H1 (cell line): ENCODE measurements around the gene SLC25A30. TPM values are rescaled to one million over a fixed set of nuclear protein-coding genes. Genes with fewer than 3 reads are reported as not detected.
A peak's percentile ranks its signal among the peaks of the same experiment; 100 is the strongest.
"Not testable (repeated sequence)": the region's sequence is repeated elsewhere in the genome, so short reads cannot be mapped to it uniquely, and the experiment has no call there.

Experiments used
- CTCF ChIA-PET: fragments of 300-600 bp; sonication (Branson Sonifier 250); formaldehyde crosslinking; loops from one replicate; lab custom pipeline; 2021; ENCODE audit not compliant: partially characterized antibody; lab: Charles Lee
- POLR2A ChIA-PET: fragments of 300-600 bp; sonication (Branson Sonifier 250); formaldehyde crosslinking; loops from one replicate; lab custom pipeline; 2021; ENCODE audit warnings: inconsistent platforms; ENCODE audit not compliant: partially characterized antibody; lab: Charles Lee
- DNase-seq, 2 experiments: peaks; one replicate each; pipeline versions ENCODE4 v3.0.0 to v3.0.0-alpha.2; 2010 to 2022; ENCODE audit warnings: low spot score in 2 of 2, low read depth in 1 of 2, mixed read lengths in 1 of 2
- FAIRE-seq: peaks from 2 replicates; lab custom pipeline; 2011; peaks lifted over from hg19 to GRCh38; lab: Jason Lieb, UNC
- H2AFZ ChIP-seq: 2 replicates; pipeline ENCODE4 v1.8.1; 2012; ENCODE audit warnings: low read length, inconsistent platforms
- H2AK5ac ChIP-seq: 2 replicates; pipeline ENCODE4 v1.6.1; 2013; ENCODE audit warnings: low read depth, low read length
- H2BK120ac ChIP-seq: replicated peaks from 2 replicates; pipeline ENCODE3; 2013; ENCODE audit warnings: low read depth, low read length, inconsistent platforms
- H2BK12ac ChIP-seq: 2 replicates; pipeline ENCODE4 v1.6.1; 2013; ENCODE audit warnings: low read depth, low read length
- H2BK15ac ChIP-seq: 2 replicates; pipeline ENCODE4 v1.6.1; 2013; ENCODE audit warnings: low read length
- H2BK20ac ChIP-seq: 2 replicates; pipeline ENCODE4 v1.6.1; 2013; ENCODE audit warnings: low read length
- H2BK5ac ChIP-seq: 2 replicates; pipeline ENCODE4 v1.6.1; 2013; ENCODE audit warnings: low read depth, low read length
- H3K14ac ChIP-seq: 2 replicates; pipeline ENCODE4 v1.6.1; 2013; ENCODE audit warnings: inconsistent platforms; ENCODE audit not compliant: insufficient read length
- H3K18ac ChIP-seq: 2 replicates; pipeline ENCODE4 v1.6.1; 2013; ENCODE audit warnings: low read length; ENCODE audit errors: extremely low read depth
- H3K23ac ChIP-seq: 2 replicates; pipeline ENCODE4 v1.6.1; 2013; ENCODE audit warnings: inconsistent platforms; ENCODE audit not compliant: insufficient read length
- H3K23me2 ChIP-seq: 2 replicates; pipeline ENCODE4 v1.6.1; 2013; ENCODE audit warnings: low read depth, low read length
- H3K27ac ChIP-seq: 2 replicates; pipeline ENCODE4 v1.6.1; 2011; ENCODE audit warnings: low read depth, low read length, inconsistent platforms
- H3K27me3 ChIP-seq, 4 experiments: replicated peaks in 1 of 4; 1 replicate in 1 of 4; 2 replicates in 3 of 4; pipeline versions ENCODE4 v1.6.1 to v1.8.1; 2011 to 2013; ENCODE audit warnings: low read length in 3 of 4, mild to moderate bottlenecking in 3 of 4, inconsistent platforms in 2 of 4, mixed read lengths in 2 of 4, moderate library complexity in 1 of 4; ENCODE audit not compliant: control insufficient read depth in 3 of 4, insufficient read depth in 3 of 4; ENCODE audit errors: extremely low read depth in 1 of 4
- H3K36me3 ChIP-seq, 4 experiments: 2 replicates each; pipeline versions ENCODE4 v1.6.1 to v1.8.1; 2011 to 2013; ENCODE audit warnings: mild to moderate bottlenecking in 4 of 4, low read length in 3 of 4, moderate library complexity in 2 of 4, control low read depth in 1 of 4, inconsistent platforms in 1 of 4; ENCODE audit not compliant: insufficient read depth in 4 of 4, control insufficient read depth in 2 of 4
- H3K4ac ChIP-seq: replicated peaks from 2 replicates; pipeline ENCODE3; 2013; ENCODE audit warnings: low read length, low read depth, mixed read lengths, inconsistent platforms; ENCODE audit not compliant: insufficient read length
- H3K4me1 ChIP-seq, 4 experiments: replicated peaks in 1 of 4; 1 replicate in 1 of 4; 2 replicates in 3 of 4; pipeline versions ENCODE4 v1.6.1 to v1.8.1; 2011 to 2013; ENCODE audit warnings: low read length in 3 of 4, inconsistent platforms in 2 of 4, mixed read lengths in 1 of 4; ENCODE audit not compliant: insufficient read depth in 4 of 4, control insufficient read depth in 3 of 4
- H3K4me2 ChIP-seq, 2 experiments: 2 replicates each; pipeline versions ENCODE4 v1.6.1 to v1.8.1; 2011 to 2013; ENCODE audit warnings: low read depth in 2 of 2, low read length in 2 of 2, control low read depth in 1 of 2, inconsistent platforms in 1 of 2, mild to moderate bottlenecking in 1 of 2; ENCODE audit not compliant: insufficient read depth in 1 of 2
- H3K4me3 ChIP-seq, 4 experiments: fragments of 200-600, 300-600 bp in 1 of 4; sonication (generic), shearing (Covaris generic), sonication (Bioruptor Twin) in 1 of 4; 2 replicates each; pipeline versions ENCODE4 v1.5.1 to v1.8.1; 2011 to 2016; ENCODE audit warnings: low read length in 4 of 4, low read depth in 3 of 4, control low read depth in 2 of 4, inconsistent platforms in 2 of 4, mild to moderate bottlenecking in 2 of 4, mixed read lengths in 1 of 4, moderate library complexity in 1 of 4; ENCODE audit not compliant: insufficient read depth in 2 of 4; ENCODE audit errors: extremely low read depth in 1 of 4
- H3K56ac ChIP-seq: replicated peaks from 2 replicates; pipeline ENCODE3; 2013; ENCODE audit warnings: low read depth, mild to moderate bottlenecking, mixed read lengths, low read length, inconsistent platforms; ENCODE audit not compliant: insufficient read length
- H3K79me1 ChIP-seq: 2 replicates; pipeline ENCODE4 v1.6.1; 2013; ENCODE audit warnings: low read depth, low read length, control low read depth
- H3K79me2 ChIP-seq, 2 experiments: 2 replicates each; pipeline versions ENCODE4 v1.6.1 to v1.8.1; 2012 to 2013; ENCODE audit warnings: low read length in 2 of 2, mild to moderate bottlenecking in 2 of 2, inconsistent platforms in 1 of 2; ENCODE audit not compliant: insufficient read depth in 2 of 2, control insufficient read depth in 1 of 2
- H3K9ac ChIP-seq, 4 experiments: replicated peaks in 1 of 4; 1 replicate in 1 of 4; 2 replicates in 3 of 4; pipeline versions ENCODE4 v1.6.1 to v1.8.1; 2011 to 2013; ENCODE audit warnings: low read depth in 3 of 4, low read length in 3 of 4, control low read depth in 2 of 4, mild to moderate bottlenecking in 2 of 4, moderate library complexity in 2 of 4, inconsistent platforms in 1 of 4; ENCODE audit errors: extremely low read depth in 1 of 4
- H3K9me3 ChIP-seq, 2 experiments: 2 replicates each; pipeline versions ENCODE4 v1.6.1 to v1.8.1; 2012 to 2013; ENCODE audit warnings: mild to moderate bottlenecking in 2 of 2, moderate library complexity in 2 of 2, control low read depth in 1 of 2, inconsistent platforms in 1 of 2, low read depth in 1 of 2, low read length in 1 of 2, mixed read lengths in 1 of 2; ENCODE audit not compliant: insufficient read depth in 2 of 2
- H4K20me1 ChIP-seq, 2 experiments: replicated peaks in 1 of 2; 2 replicates each; pipeline versions ENCODE3 to v1.8.1; 2011 to 2013; ENCODE audit warnings: inconsistent platforms in 2 of 2, low read length in 2 of 2, mild to moderate bottlenecking in 1 of 2; ENCODE audit not compliant: insufficient read depth in 2 of 2, control insufficient read depth in 1 of 2
- H4K5ac ChIP-seq: 2 replicates; pipeline ENCODE4 v1.6.1; 2013; ENCODE audit warnings: low read length, low read depth, mixed read lengths, inconsistent platforms; ENCODE audit not compliant: insufficient read length
- H4K8ac ChIP-seq: 2 replicates; pipeline ENCODE4 v1.8.0; 2013; ENCODE audit warnings: mild to moderate bottlenecking, moderate library complexity, low read length, inconsistent platforms; ENCODE audit not compliant: insufficient read depth; ENCODE audit errors: extremely low read depth
- H4K91ac ChIP-seq: replicated peaks from 2 replicates; pipeline ENCODE3; 2013; ENCODE audit warnings: low read length, mixed read lengths, inconsistent platforms; ENCODE audit not compliant: insufficient read length
- WGBS, 2 experiments: shearing (Covaris generic) in 1 of 2; methylation state at CpG; one replicate each; pipeline versions ENCODE4 v1.1.6 to v1.1.7; 2013 to 2015; ENCODE audit warnings: low lambda C conversion rate in 2 of 2, mixed read lengths in 2 of 2, inconsistent platforms in 1 of 2, low coverage in 1 of 2, missing lambda C conversion rate in 1 of 2; ENCODE audit not compliant: insufficient replicate concordance in 2 of 2, insufficient coverage in 1 of 2, insufficient read length in 1 of 2; ENCODE audit errors: extremely low coverage in 1 of 2, missing lambda C conversion rate in 1 of 2; 5-methylcytosine and 5-hydroxymethylcytosine counted together
- polyA plus RNA-seq, 7 experiments: library from polyadenylated mRNA; depleted of rRNA in 3 of 7; stranded (reverse) in 5 of 7; unstranded in 2 of 7; fragments of >200 nt in 5 of 7; fragments of 200-250 nt in 2 of 7; gene quantifications; 1 replicate in 5 of 7; 2 replicates in 1 of 7; 4 replicates in 1 of 7; pipeline versions ENCODE4 v1.2.1 to v1.2.3, GENCODE V29; 2011 to 2013; ENCODE audit warnings: missing spikeins in 2 of 7, mixed read lengths in 2 of 7
- total RNA-seq: library from RNA; stranded (reverse); fragmentation: NEBNext Ultra II Directional; extraction: Animal tissue kit (Norgen Biotek cat#: 25700); gene quantifications from 2 replicates; pipeline ENCODE4 v1.2.1, GENCODE V29; 2021

The SLC25A30 gene
- total and polyA plus RNA-seq, 2 of the 8 experiments (the other 6 are each of a cell fraction or from before 2014, with no cell fraction given) = 2.1 to 8.7 TPM

GRCh38 chr13:45391128-45391527 lies 27.0 kb downstream of the SLC25A30 start:
- FAIRE-seq, H3K23me2 ChIP-seq, H3K14ac ChIP-seq, H2BK12ac ChIP-seq, H3K18ac ChIP-seq, H3K56ac ChIP-seq, H3K36me3 ChIP-seq, H3K9me3 ChIP-seq, H3K4me3 ChIP-seq, H3K9ac ChIP-seq, H2AK5ac ChIP-seq, H4K91ac ChIP-seq, H3K79me1 ChIP-seq, H2BK20ac ChIP-seq, H2AFZ ChIP-seq, H4K8ac ChIP-seq, H2BK120ac ChIP-seq, H4K5ac ChIP-seq, H3K27me3 ChIP-seq, H3K79me2 ChIP-seq, H2BK15ac ChIP-seq, H3K27ac ChIP-seq, H4K20me1 ChIP-seq, DNase-seq, H3K4ac ChIP-seq, H2BK5ac ChIP-seq, H3K4me2 ChIP-seq, H3K4me1 ChIP-seq, H3K23ac ChIP-seq: not testable (repeated sequence)
- ChIA-PET CTCF (interaction anchor here (0.6 to 7.7 kb wide), 3 partner anchors 21 to 71 kb away, joined by 3 to 164 read pairs (median 5); no protein-coding TSS in a partner anchor), POLR2A (interaction anchor here (0.7 kb wide), 1 partner anchor 49 kb away, joined by 3 read pairs; no protein-coding TSS in a partner anchor)
- WGBS, 2 experiments = 93% methylated on average over 17 of the region's 37 CpGs; no CpG with 5 or more reads in 1 of the 2 experiments

GRCh38 chr13:45390348-45390747 lies 27.8 kb downstream of the SLC25A30 start:
- H2BK120ac ChIP-seq, H3K23ac ChIP-seq, H3K79me2 ChIP-seq, H3K4me1 ChIP-seq, DNase-seq, H4K20me1 ChIP-seq, H4K5ac ChIP-seq, H3K4ac ChIP-seq, POLR2A ChIA-PET, H3K9me3 ChIP-seq, H3K56ac ChIP-seq, H3K79me1 ChIP-seq, H2BK5ac ChIP-seq, H3K27ac ChIP-seq, H3K14ac ChIP-seq, H2AK5ac ChIP-seq, H3K4me3 ChIP-seq, H2BK12ac ChIP-seq, H3K27me3 ChIP-seq, H2AFZ ChIP-seq, H2BK20ac ChIP-seq, H3K18ac ChIP-seq, H3K23me2 ChIP-seq, H2BK15ac ChIP-seq, H3K36me3 ChIP-seq, H4K91ac ChIP-seq, H3K4me2 ChIP-seq, H4K8ac ChIP-seq, H3K9ac ChIP-seq: not testable (repeated sequence)
- peak; percentile 28 for FAIRE-seq
- WGBS, 2 experiments = 92% methylated on average over 8 of the region's 9 CpGs; no CpG with 5 or more reads in 1 of the 2 experiments
- CTCF ChIA-PET = interaction anchor here (1.4 to 7.7 kb wide), 2 partner anchors 20 to 28 kb away, joined by 5 to 164 read pairs; no protein-coding TSS in a partner anchor
